Tongue (tissue), 2 donors: ENCODE results near the gene GPR39. TPM values are rescaled to one million over a fixed set of nuclear protein-coding genes. Genes with fewer than 3 reads are reported as not detected.
A peak's percentile ranks its signal among the peaks of the same experiment; 100 is the strongest.

Experiments used
- DNase-seq: peaks from one replicate; pipeline ENCODE4 v3.0.0-alpha.2; 2015
- total RNA-seq: library from RNA; depleted of rRNA; stranded (reverse); fragments of >200 nt; gene quantifications from one replicate; pipeline ENCODE4 v1.2.3, GENCODE V29; 2014

GPR39 gene
- total RNA-seq, 1 donor from 2014 or later: 0.10 TPM

- no peak for DNase-seq
Observed at GRCh38 chr2:132446444-132446843, 29.8 kb downstream of the GPR39 start.

DNA sequence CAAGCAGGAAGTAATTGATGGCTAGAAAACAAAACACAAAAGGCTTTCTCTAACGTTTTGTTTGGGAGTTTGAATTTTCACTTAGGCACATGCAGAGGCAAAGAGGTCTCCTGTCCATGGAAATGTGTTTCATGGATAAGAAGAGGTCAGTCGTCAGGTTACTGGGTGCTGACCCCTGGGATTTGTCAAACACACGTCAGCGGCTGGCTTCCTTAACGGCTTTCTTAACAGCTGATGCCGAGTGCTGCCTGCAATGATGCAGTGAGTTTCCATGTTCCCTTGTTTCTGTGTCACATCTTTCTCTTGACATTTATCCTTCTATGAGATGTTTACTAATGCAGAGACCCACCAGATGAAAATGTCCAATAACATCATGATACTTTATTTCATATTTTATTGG lies 31.7 kb downstream of the GPR39 start:
- no peak for DNase-seq

DNA sequence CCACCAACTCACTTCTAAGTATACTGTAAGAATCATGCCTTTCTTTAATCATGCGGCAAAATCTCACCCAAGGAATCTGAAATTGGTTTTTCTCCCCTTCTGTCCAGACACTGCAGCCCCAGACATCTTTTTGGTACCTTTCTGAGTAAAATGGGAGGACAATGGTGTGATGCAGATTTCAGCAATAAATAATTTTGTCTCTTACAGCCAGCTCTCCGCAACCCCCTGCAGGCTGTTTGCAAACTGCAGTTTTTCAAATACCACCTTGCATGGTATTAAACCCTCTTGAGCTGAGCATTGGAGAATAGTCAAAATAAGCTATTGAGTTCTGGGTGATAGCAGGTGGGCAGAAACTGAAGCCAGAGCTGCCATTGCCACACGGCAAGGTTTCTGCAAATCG lies 32.2 kb downstream of the GPR39 start:
- peak; percentile 26 for DNase-seq

GRCh38 chr2:132449868-132450267 lies 33.3 kb downstream of the GPR39 start:
- no peak for DNase-seq

GRCh38 chr2:132460781-132461180 lies 44.2 kb downstream of the GPR39 start:
- no peak for DNase-seq

GRCh38 chr2:132462236-132462635 lies 45.6 kb downstream of the GPR39 start:
- no peak for DNase-seq

DNA sequence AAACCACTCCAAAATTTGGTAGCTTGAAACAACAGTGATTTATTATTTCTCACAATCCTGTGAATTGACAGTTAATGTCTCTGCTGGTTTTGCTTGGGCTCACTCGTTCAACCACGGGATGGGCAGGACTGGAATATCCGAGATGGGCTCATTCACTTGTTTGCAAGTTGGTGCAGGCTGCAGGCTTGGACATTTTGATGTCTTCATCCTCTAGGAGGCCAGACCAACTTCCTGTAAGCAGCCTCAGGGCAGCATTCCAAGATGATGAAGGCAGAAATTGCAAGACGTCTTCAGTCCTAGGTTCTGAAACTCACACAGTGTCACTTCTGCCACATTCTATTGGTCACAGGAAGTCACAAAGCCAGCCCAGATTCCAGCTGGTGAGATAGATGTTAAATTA lies 47.1 kb downstream of the GPR39 start:
- no peak for DNase-seq

DNA sequence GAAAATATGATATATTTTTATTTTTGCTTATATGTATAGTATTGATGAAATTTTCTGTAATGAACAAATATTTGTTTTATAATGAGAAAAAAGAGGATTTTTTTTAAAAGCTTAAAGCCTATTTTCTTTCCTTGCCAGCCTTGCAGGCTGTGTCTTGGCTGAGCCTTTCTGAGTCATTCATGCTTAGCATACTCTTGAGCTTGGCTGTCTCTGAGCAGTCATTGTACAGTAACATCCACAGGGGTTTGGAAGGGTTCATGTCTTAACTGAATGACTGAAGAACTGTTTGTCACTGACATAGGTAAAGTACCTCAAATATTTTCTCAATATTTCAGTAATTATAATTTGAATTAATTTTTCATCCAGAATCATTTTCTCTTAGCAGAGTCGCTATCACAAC lies 49.3 kb downstream of the GPR39 start:
- DNase-seq: no peak

DNA sequence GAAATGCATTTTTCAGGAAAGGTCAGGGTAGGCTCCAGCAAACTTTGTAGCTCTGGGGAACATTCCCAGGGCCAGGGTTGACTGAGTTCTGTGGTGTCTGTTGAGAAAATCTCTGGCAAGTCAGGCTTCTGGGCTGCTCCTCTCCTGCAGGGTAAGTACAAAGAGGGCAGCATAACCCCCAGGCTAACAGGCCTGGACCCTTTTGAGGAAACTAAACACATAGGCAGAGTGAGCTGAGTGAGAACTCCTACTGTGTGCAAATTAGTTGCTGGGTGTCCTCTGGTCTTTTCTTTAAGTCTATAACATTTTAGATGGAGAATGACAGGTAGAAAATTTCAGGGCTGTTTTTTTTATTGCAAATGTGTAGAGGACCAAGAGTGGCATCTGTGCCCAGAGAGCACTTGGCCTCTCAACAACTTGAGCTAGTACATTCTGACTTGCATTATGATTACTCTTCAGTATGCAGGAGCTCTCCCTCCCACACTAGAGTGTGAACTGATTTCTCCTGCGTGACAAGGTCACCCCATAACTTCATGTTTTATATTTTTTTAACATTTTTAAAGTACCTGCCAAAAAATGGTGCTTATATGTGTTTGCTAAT lies 49.9 kb downstream of the GPR39 start:
- DNase-seq: no peak

DNA sequence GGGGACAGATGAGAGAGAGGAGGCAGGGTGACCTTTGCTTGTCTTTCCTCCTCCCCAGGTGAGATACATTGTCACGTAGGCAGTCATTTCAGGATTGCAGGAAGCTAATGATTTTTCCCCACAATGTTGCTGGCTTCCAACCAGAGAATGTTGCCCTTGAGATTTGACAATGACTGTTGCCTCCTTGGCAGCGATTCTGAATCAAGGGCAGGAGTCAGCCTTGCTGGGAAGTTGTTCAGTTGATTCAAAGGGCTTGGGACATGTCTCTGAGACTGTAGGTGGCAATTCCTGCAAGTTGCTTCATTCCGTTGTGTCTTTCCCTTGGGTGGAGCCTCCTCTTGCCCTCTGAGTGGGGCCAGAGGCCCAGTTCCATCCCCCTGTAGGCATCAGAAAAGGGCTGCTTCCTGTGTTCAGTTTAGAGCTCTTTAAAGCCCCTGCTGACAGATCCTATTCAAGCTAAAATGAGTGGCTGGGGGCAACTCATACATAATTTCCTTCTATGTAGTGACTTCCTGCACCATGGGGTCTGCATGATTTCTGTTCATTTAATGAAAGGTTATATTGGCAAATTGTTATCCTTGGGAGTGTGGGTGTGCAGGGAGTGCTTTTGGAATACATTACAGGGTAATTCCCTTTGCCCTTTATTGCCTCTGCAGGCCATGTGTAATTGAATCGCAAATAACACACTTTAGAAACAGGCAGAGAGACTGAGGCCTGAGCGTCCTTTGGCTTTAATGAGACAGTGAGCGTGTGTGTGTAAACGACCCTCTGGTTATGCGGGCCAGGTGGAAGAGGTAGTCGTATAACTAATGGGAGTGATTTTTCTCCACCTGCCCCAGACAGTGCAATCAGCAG lies 52.4 kb downstream of the GPR39 start:
- no peak for DNase-seq

DNA sequence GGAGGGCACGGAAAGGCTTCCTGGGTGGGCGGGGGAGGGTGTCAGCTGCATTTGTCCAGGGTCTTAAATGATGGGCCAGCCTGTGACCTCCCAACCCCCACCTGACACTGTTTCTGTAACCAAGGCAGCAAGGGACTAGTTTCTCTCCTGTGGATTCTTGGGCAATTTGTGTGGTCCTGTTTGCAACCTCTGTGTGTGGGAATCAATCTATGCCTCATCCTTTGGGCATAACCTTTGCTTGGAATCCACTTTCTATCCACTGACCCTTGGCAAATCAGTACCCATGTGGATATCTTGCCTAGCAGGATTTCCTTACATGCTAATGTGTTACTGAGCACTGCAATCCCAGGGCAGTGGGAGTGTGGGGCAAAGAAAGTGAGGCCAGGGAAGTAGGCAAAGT lies 54.1 kb downstream of the GPR39 start:
- DNase-seq: no peak

DNA sequence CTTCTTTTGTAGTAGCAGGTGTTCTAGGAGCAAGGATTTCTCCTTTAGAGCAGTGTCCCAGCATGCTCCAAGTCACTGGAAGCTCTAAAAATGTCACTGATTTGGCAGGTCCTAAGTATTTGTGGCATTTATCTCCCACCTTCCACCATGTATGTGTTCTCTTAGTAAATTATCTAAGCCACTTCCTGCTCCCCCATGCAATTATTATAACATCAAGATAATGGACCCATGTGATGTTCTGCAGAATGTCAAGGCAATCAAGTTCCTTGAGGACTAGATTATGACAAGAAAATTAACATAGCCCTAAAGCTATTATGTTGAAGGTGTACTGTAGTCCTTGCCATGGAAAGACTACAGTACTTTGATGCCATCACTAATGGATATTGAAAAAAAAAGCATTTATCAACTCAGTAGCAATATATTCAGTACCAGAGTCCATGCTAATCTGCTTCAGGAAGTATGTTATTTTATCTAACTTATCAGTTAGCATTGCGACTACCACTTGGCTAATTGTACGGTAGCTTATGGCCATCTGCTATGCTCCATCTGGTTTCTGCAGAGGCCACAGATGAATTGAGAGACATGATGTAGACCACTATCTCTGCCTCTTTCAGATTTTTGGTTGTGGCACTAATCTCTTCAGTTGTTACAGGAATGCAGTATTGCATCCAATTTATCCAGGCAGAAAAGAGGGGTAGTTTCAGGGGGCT lies 56.7 kb downstream of the GPR39 start:
- DNase-seq: no peak

DNA sequence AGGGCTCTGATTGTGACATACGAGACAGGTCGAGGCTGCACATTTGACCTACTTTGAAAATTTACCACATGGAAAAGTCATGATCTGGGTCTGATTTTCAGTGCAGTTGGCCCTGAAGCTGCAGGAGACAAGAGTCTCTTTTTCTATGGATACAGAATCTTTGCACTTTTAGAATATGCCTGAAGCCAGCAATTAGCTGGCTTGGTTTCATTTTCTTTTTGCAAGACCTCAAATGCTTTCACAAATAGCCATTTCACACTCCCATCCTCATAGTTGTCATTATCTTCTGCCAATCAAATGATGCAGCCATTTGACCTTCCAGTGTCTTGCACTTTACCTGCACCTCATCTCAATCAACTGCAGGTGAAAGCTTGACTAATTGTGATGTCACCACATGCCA lies 59.0 kb downstream of the GPR39 start:
- DNase-seq: no peak

DNA sequence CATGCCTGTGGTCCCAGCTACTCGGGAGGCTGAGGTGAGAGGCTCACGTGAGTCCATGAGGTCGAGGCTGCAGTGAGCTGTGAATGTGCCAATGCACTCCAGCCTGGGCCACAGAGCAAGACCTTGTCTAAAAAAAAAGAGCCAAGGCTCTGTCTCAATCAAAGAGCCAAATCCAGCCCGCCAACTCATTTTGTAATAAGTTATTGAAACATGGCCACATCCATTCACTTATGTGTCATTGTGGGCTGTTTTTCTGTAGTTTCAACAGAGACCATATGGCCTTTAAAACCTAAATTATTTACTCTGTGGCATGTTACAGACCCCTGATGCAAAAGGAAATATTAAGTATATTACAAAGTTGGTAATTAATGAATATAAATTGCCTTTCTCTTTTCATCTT lies 60.8 kb downstream of the GPR39 start:
- DNase-seq: no peak

GRCh38 chr2:132477962-132478361 lies 61.4 kb downstream of the GPR39 start:
- no peak for DNase-seq

DNA sequence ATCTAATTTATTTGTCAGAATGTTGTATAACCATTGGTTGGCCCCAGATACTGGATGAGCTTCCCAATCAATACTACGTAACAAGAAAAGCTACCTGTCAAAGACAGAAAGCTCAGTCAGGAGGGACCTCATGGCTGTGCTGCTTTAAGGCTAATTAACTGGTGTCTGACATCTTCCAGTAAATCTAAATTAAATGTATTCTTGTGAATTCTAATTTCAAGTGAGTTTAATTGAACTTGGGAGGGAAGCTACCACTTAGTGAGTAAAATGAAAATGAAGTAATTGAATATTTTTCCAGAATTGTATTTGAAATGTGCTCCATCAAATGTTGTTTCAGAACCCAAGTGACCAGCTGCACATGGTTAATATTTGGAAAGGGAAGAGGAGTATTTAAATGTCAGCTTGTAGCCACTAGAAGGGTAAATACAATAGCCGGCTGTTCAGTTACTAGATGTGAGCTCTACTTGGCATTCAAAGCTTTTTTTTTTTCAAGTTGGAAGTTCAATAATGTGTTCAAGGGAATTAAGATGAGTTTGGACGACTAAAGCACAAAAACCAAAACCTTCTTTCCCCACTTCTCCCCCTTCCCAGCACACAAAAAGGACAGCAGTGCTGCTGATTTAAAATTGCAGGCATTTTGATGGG lies 62.0 kb downstream of the GPR39 start:
- DNase-seq: no peak

GRCh38 chr2:132479155-132479554 lies 62.5 kb downstream of the GPR39 start:
- DNase-seq: no peak

DNA sequence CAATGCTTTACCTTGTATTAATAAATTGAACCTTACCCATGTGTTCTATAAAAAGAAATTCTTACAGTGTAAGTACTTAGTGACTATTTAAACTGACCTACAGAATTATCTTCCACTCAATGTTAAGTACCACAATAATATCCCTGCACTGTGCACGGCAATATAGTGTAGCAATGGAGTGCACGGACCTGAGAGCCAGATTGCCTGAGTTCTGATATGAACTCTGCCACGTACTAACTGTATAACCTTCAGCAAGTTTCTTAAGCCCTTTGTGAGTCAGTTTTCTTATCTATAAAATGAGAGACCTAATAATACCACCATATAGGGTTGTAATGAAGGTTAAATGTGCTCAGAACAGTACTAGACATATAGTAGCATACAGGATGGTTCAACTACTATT lies 66.2 kb downstream of the GPR39 start:
- DNase-seq: no peak

GRCh38 chr2:132484144-132484543 lies 67.5 kb downstream of the GPR39 start:
- DNase-seq: no peak

GRCh38 chr2:132488491-132488890 lies 71.9 kb downstream of the GPR39 start:
- DNase-seq: no peak

DNA sequence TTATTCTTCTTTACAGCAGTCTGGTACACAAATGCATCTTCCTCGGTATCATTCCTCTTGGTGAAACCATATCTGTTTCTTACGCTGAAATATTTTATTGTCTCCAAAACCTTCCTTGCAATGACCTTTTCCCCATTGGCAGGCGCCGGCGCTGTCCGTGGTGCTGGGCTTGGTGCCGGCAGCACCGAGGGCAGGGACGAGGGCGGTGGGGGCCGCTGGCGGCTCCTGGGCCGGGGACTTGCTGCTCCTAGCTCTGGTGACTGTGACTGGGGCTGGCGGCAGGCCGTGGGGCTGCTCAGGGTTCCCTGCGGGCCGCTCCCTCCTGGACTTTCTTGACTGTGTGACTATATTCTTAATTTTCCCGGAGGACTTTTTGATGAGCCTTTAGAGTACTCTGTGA lies 72.5 kb downstream of the GPR39 start:
- peak; percentile 66 for DNase-seq

DNA sequence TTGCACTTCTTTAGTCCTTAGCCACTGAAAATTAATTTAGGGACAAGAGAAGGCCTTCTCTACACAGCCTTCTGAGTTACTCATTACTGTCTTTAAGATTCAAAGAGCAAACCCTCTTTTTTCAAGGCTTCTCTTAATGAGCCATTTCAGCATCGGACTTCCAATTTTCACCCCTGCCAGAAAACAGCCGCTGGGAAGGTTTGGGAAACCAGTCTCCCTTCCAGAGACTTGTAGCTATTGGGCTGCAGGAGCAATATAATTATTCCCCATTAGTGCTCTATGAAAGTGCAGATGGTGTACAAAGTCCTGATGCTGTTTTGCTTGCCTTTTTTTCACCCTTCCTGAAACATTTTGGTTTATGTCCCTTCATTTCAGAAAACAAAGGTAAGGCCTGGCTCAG lies 79.3 kb downstream of the GPR39 start:
- no peak for DNase-seq

DNA sequence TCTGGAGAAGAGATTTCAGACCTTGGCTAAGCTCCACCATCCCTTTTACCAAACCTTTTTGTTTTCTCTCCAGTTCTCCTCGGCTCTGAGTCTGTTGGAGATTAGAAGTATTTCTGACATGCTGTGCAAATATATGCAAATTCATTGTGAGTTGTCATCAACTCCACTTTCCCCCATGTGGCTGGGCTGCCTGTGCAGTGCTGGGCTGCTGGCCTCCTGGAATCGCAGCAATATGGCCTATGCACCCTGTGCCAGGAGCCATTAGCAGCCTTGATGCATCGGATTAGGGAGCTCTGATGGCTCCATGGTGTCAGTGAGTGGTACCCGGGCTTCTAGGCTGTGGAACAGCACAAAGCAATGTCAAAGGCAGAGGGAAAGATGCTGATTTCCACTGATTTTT lies 80.0 kb downstream of the GPR39 start:
- DNase-seq: no peak
